Hepatocyte (in vitro differentiated cells): ENCODE measurements around the gene EXOC3. TPM values are rescaled to one million over a fixed set of nuclear protein-coding genes. Genes with fewer than 3 reads are reported as not detected.

Experiments
- DNase-seq: peaks from one replicate; pipeline ENCODE4 v3.0.0-alpha.2; 2016; ENCODE audit warnings: low spot score
- H2AFZ ChIP-seq: fragments of 200-600 bp; sonication (generic); 2 replicates; pipeline ENCODE4 v1.6.0; 2016; ENCODE audit warnings: antibody characterized with exemption, mild to moderate bottlenecking
- H3K27ac ChIP-seq: fragments of 200-600 bp; sonication (generic); 2 replicates; pipeline ENCODE4 v1.5.1; 2016; ENCODE audit warnings: mild to moderate bottlenecking
- H3K27me3 ChIP-seq: fragments of 200-600 bp; sonication (generic); 2 replicates; pipeline ENCODE4 v1.6.1; 2016
- H3K36me3 ChIP-seq: fragments of 200-600 bp; sonication (generic); replicated peaks from 2 replicates; pipeline ENCODE4 v1.5.1; 2016; ENCODE audit warnings: low read depth; ENCODE audit not compliant: insufficient read depth
- H3K4me1 ChIP-seq: fragments of 200-600 bp; sonication (generic); 2 replicates; pipeline ENCODE4 v1.5.1; 2016; ENCODE audit warnings: mild to moderate bottlenecking, moderate library complexity; ENCODE audit not compliant: insufficient read depth
- H3K4me2 ChIP-seq: fragments of 200-600 bp; sonication (generic); 2 replicates; pipeline ENCODE4 v1.6.0; 2016
- H3K4me3 ChIP-seq: fragments of 200-600 bp; sonication (generic); 2 replicates; pipeline ENCODE4 v1.5.1; 2016; ENCODE audit warnings: mild to moderate bottlenecking
- H3K79me2 ChIP-seq: fragments of 200-600 bp; sonication (generic); 2 replicates; pipeline ENCODE4 v1.6.0; 2017; ENCODE audit warnings: mild to moderate bottlenecking
- H3K9me2 ChIP-seq: fragments of 200-600 bp; sonication (generic); replicated peaks from 2 replicates; pipeline ENCODE4 v1.6.0; 2017; ENCODE audit warnings: mild to moderate bottlenecking; ENCODE audit not compliant: insufficient read depth
- H3K9me3 ChIP-seq: fragments of 200-600 bp; sonication (generic); 2 replicates; pipeline ENCODE4 v1.5.1; 2016; ENCODE audit warnings: low read depth, mild to moderate bottlenecking
- H4K20me1 ChIP-seq: fragments of 200-600 bp; sonication (generic); 2 replicates; pipeline ENCODE4 v1.6.0; 2016; ENCODE audit warnings: mild to moderate bottlenecking; ENCODE audit not compliant: insufficient read depth, poor library complexity, severe bottlenecking
- EZH2 ChIP-seq: fragments of 200-600 bp; sonication (generic); IDR thresholded peaks from 2 replicates; pipeline ENCODE4 v1.6.1; 2016; ENCODE audit warnings: antibody characterized with exemption, mild to moderate bottlenecking, borderline replicate concordance
- EZH2phosphoT487 ChIP-seq: fragments of 200-600 bp; sonication (generic); IDR thresholded peaks from one replicate; pipeline ENCODE4 v1.6.1; 2018; ENCODE audit warnings: antibody characterized with exemption, mild to moderate bottlenecking, low read depth, moderate library complexity; ENCODE audit not compliant: unreplicated experiment, severe bottlenecking
- WGBS: methylation state at CpG from one replicate; pipeline ENCODE4 v1.1.6; 2016; ENCODE audit warnings: low lambda C conversion rate; ENCODE audit errors: missing lambda C conversion rate; 5-methylcytosine and 5-hydroxymethylcytosine counted together
- polyA plus RNA-seq: library from polyadenylated mRNA; unstranded; fragments of >200 nt; fragmentation: Nextera tagmentation; extraction: Ambion mirVana; gene quantifications from 2 replicates; pipeline ENCODE4 v1.2.1, GENCODE V29; 2016
- total RNA-seq: library from RNA; depleted of rRNA; stranded (reverse); fragments of >200 nt; gene quantifications from 2 replicates; pipeline ENCODE4 v1.2.3, GENCODE V29; 2014
- TF ChIP-seq, protein P1 (sequence below): fragments of 200-600 bp; sonication (generic); IDR thresholded peaks from 2 replicates; pipeline ENCODE4 v1.5.1; 2016; ENCODE audit warnings: antibody characterized with exemption, mild to moderate bottlenecking; ENCODE audit not compliant: poor library complexity

The EXOC3 gene
- total and polyA plus RNA-seq, 2 experiments from 2014 or later = 36.1 to 38.3 TPM

DNA sequence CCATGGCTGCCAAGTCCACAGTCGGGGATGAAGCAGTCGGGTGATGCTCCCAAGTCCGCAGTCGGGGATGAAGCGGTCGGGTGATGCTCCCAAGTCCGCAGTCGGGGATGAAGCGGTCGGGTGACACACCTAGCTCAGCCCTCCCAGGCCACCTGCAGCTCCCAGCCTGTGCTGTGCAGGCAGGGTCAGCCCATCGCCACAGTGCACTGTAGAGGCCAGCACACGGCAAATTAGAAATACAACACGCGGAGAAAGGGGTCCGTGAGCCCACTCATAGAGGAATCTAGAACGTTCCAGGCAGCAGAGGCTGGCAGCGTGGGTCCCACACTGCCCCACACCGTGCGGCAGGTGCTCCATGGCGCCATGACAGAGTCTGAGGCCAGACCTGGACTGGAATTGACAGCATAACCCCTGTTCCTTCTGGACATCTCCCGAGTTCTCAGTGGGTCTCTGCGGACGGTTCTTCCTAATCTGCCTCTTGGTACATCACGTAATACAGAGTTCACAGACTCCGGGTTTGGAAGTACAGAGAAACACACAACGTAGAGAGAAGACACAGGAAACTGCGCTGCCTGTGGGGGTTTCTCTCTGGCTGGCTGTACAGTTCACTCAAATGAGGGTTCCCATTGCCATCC, 7.7 kb upstream of the EXOC3 start:
- Histone ChIP-seq H2AFZ (no peak overlapping the region), H4K20me1 (no peaks in the 10 kb centered on the region), H3K4me1 (peaks cover 12% of the 10 kb centered on the region), H3K27me3 (no peaks in the 10 kb centered on the region), H3K9me3 (no peaks in the 10 kb centered on the region), H3K36me3 (no peaks in the 10 kb centered on the region), H3K79me2 (no peaks in the 10 kb centered on the region), H3K27ac (no peak overlapping the region), H3K4me3 (no peak overlapping the region), H3K9me2 (no peaks in the 10 kb centered on the region), H3K4me2 (no peak overlapping the region)
- TF ChIP-seq, protein P1, sequence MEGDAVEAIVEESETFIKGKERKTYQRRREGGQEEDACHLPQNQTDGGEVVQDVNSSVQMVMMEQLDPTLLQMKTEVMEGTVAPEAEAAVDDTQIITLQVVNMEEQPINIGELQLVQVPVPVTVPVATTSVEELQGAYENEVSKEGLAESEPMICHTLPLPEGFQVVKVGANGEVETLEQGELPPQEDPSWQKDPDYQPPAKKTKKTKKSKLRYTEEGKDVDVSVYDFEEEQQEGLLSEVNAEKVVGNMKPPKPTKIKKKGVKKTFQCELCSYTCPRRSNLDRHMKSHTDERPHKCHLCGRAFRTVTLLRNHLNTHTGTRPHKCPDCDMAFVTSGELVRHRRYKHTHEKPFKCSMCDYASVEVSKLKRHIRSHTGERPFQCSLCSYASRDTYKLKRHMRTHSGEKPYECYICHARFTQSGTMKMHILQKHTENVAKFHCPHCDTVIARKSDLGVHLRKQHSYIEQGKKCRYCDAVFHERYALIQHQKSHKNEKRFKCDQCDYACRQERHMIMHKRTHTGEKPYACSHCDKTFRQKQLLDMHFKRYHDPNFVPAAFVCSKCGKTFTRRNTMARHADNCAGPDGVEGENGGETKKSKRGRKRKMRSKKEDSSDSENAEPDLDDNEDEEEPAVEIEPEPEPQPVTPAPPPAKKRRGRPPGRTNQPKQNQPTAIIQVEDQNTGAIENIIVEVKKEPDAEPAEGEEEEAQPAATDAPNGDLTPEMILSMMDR = no peak
- TF ChIP-seq EZH2 (no peak), EZH2phosphoT487 (no peak)
- no peak for DNase-seq
- 95% methylated on average over 27 of the region's 27 CpGs for whole genome bisulfite sequencing

GRCh38 chr5:435961-436640, 6.9 kb upstream of the EXOC3 start:
- TF ChIP-seq EZH2phosphoT487 (no peak), EZH2 (no peak)
- TF ChIP-seq, protein P1 = peak; percentile 15

GRCh38 chr5:436641-436975, 6.4 kb upstream of the EXOC3 start:
- no peak for DNase-seq
- Histone ChIP-seq H3K9me3 (no peaks in the 10 kb centered on the region), H3K9me2 (no peaks in the 10 kb centered on the region), H3K4me2 (no peak overlapping the region), H3K36me3 (no peaks in the 10 kb centered on the region), H2AFZ (no peak overlapping the region), H3K4me1 (peaks cover 2% of the 10 kb centered on the region), H3K27me3 (no peaks in the 10 kb centered on the region), H3K27ac (no peak overlapping the region), H4K20me1 (no peaks in the 10 kb centered on the region), H3K79me2 (peaks cover under 1% of the 10 kb centered on the region), H3K4me3 (no peak overlapping the region)
- 77% methylated on average over 5 of the region's 5 CpGs for WGBS
- TF ChIP-seq, protein P1 = no peak

More at GRCh38 chr5:435961-436640, 6.9 kb upstream of the EXOC3 start:
- peaks cover 6% of the 10 kb centered on the region for H3K4me1 ChIP-seq
- H3K4me2 ChIP-seq = no peak overlapping the region
- H3K27me3 ChIP-seq = no peaks in the 10 kb centered on the region
- no peaks in the 10 kb centered on the region for H3K9me2 ChIP-seq
- no peak for DNase-seq
- H4K20me1 ChIP-seq = no peaks in the 10 kb centered on the region
- no peak overlapping the region for H3K4me3 ChIP-seq
- no peak overlapping the region for H3K27ac ChIP-seq
- H3K36me3 ChIP-seq = no peaks in the 10 kb centered on the region
- no peak overlapping the region for H2AFZ ChIP-seq
- H3K9me3 ChIP-seq = no peaks in the 10 kb centered on the region
- WGBS = 87% methylated on average over 18 of the region's 18 CpGs
- H3K79me2 ChIP-seq = no peaks in the 10 kb centered on the region
